OCI-LY1 (cell line): ENCODE data around the gene PDGFA.

Experiments
- H2AFZ ChIP-seq: fragments of 200-600 bp; sonication (generic), shearing (Covaris generic); 2 replicates; pipeline ENCODE4 v1.6.0; 2014; ENCODE audit warnings: antibody characterized with exemption, mild to moderate bottlenecking, low read length
- H3F3A ChIP-seq: fragments of 200-600 bp; sonication (generic), shearing (Covaris generic); 2 replicates; pipeline ENCODE4 v1.6.0; 2014; ENCODE audit warnings: mild to moderate bottlenecking, antibody characterized with exemption, low read length, moderate library complexity; ENCODE audit not compliant: insufficient read depth
- H3K27ac ChIP-seq: fragments of 200-600 bp; sonication (generic); 2 replicates; pipeline ENCODE4 v1.5.1; 2014; ENCODE audit warnings: low read length, mixed run types, mild to moderate bottlenecking, low read depth; ENCODE audit not compliant: poor library complexity, severe bottlenecking
- H3K27me3 ChIP-seq: fragments of 200-600 bp; sonication (generic); 2 replicates; pipeline ENCODE4 v1.6.0; 2014; ENCODE audit warnings: antibody characterized with exemption, mild to moderate bottlenecking, low read length, moderate library complexity; ENCODE audit not compliant: insufficient read depth
- H3K36me3 ChIP-seq: fragments of 200-600 bp; sonication (generic); 2 replicates; pipeline ENCODE4 v1.6.1; 2014; ENCODE audit warnings: mild to moderate bottlenecking, antibody characterized with exemption, low read length, moderate library complexity, mixed read lengths; ENCODE audit not compliant: insufficient read depth
- H3K4me1 ChIP-seq: fragments of 200-600 bp; sonication (generic); 2 replicates; pipeline ENCODE4 v1.5.1; 2014; ENCODE audit warnings: mild to moderate bottlenecking, low read length, moderate library complexity; ENCODE audit not compliant: insufficient read depth, severe bottlenecking
- H3K4me2 ChIP-seq: fragments of 200-600 bp; sonication (generic), shearing (Covaris generic); 2 replicates; pipeline ENCODE4 v1.6.1; 2014; ENCODE audit warnings: low read length
- H3K4me3 ChIP-seq: fragments of 200-600 bp; sonication (generic); 2 replicates; pipeline ENCODE4 v1.5.1; 2014; ENCODE audit warnings: low read length, low read depth, mild to moderate bottlenecking, mixed read lengths; ENCODE audit not compliant: poor library complexity, severe bottlenecking
- H3K79me2 ChIP-seq: fragments of 200-600 bp; shearing (Covaris generic); 2 replicates; pipeline ENCODE4 v1.6.1; 2016; ENCODE audit warnings: mixed run types, low read length, mixed read lengths; ENCODE audit not compliant: insufficient read depth
- H3K9ac ChIP-seq: fragments of 200-600 bp; sonication (generic), shearing (Covaris generic); 2 replicates; pipeline ENCODE4 v1.6.1; 2014; ENCODE audit warnings: mild to moderate bottlenecking, low read length, mixed read lengths
- H3K9me2 ChIP-seq: fragments of 200-600 bp; sonication (generic), shearing (Covaris generic); 2 replicates; pipeline ENCODE4 v1.6.1; 2014; ENCODE audit warnings: low read depth, mild to moderate bottlenecking, low read length, mixed read lengths
- H3K9me3 ChIP-seq: fragments of 200-600 bp; shearing (Covaris generic); 2 replicates; pipeline ENCODE4 v1.6.1; 2014; ENCODE audit warnings: low read length, mixed read lengths
- H4K20me1 ChIP-seq: fragments of 200-600 bp; sonication (generic), shearing (Covaris generic); 2 replicates; pipeline ENCODE4 v1.6.0; 2016; ENCODE audit warnings: mild to moderate bottlenecking, low read length; ENCODE audit not compliant: insufficient read depth
- CTCF ChIP-seq: fragments of 200-600 bp; sonication (generic), shearing (Covaris generic); IDR thresholded peaks from 2 replicates; pipeline ENCODE4 v1.5.1; 2017; ENCODE audit warnings: mild to moderate bottlenecking, antibody characterized with exemption, low read length, moderate library complexity, mixed read lengths
- EZH2 ChIP-seq: fragments of 200-600 bp; sonication (generic), shearing (Covaris generic); IDR thresholded peaks from 2 replicates; pipeline ENCODE4 v1.8.0; 2017; ENCODE audit warnings: borderline replicate concordance, mixed run types, mild to moderate bottlenecking, antibody characterized with exemption, low read length, moderate library complexity, mixed read lengths

PDGFA gene

DNA sequence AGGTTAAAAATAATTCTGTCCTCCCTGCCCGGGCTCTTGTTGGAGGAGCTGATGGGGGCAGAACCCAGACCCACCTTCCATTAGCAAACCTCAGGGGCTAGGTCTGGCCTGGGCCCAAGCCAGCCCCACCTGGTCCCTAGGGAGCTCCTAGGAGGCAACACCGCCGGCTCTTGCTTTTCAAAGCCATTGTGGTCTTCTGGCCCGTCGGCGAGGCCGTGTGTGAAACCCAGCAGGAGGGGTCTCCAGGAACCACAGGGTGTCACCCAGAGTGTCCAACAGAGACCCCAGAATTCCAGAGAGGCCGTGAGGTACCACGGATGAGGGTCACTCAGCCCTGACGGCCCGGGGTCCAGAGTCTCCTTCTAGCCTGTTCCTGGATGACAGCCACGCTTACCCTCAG is 16.6 kb upstream of the PDGFA start:
- Histone ChIP-seq H3K9me2 (no peaks in the 10 kb centered on the region), H3K9ac (no peak overlapping the region), H3K4me3 (no peak overlapping the region), H3K79me2 (no peaks in the 10 kb centered on the region), H3K9me3 (no peaks in the 10 kb centered on the region), H3K36me3 (no peaks in the 10 kb centered on the region), H3K27me3 (peaks cover 12% of the 10 kb centered on the region), H3K4me2 (no peak overlapping the region), H3F3A (no peaks in the 10 kb centered on the region), H4K20me1 (no peaks in the 10 kb centered on the region), H3K27ac (no peak overlapping the region), H2AFZ (no peak overlapping the region), H3K4me1 (no peaks in the 10 kb centered on the region)
- TF ChIP-seq CTCF (no peak), EZH2 (no peak)

- no peak overlapping the region for H2AFZ ChIP-seq
- H4K20me1 ChIP-seq = no peaks in the 10 kb centered on the region
- H3K27me3 ChIP-seq = peaks cover 12% of the 10 kb centered on the region
- no peak overlapping the region for H3K9ac ChIP-seq
- no peak overlapping the region for H3K4me2 ChIP-seq
- H3K9me2 ChIP-seq = no peaks in the 10 kb centered on the region
- no peaks in the 10 kb centered on the region for H3K36me3 ChIP-seq
- H3K9me3 ChIP-seq = no peaks in the 10 kb centered on the region
- no peak for TF ChIP-seq CTCF
- TF ChIP-seq EZH2 = no peak
- H3K4me1 ChIP-seq = no peaks in the 10 kb centered on the region
- H3K4me3 ChIP-seq = no peak overlapping the region
- H3F3A ChIP-seq = no peaks in the 10 kb centered on the region
- no peak overlapping the region for H3K27ac ChIP-seq
- no peaks in the 10 kb centered on the region for H3K79me2 ChIP-seq
Measured at GRCh38 chr7:534959-535358, 15.3 kb upstream of the PDGFA start.

GRCh38 chr7:534075-534474 is 14.4 kb upstream of the PDGFA start:
- Histone ChIP-seq H3K4me3 (no peak overlapping the region), H3K27me3 (peaks cover 12% of the 10 kb centered on the region), H3K9me2 (no peaks in the 10 kb centered on the region), H3F3A (no peaks in the 10 kb centered on the region), H3K27ac (no peak overlapping the region), H3K9me3 (no peaks in the 10 kb centered on the region), H3K4me2 (no peak overlapping the region), H3K36me3 (no peaks in the 10 kb centered on the region), H4K20me1 (no peaks in the 10 kb centered on the region), H2AFZ (no peak overlapping the region), H3K9ac (no peak overlapping the region), H3K79me2 (no peaks in the 10 kb centered on the region), H3K4me1 (no peaks in the 10 kb centered on the region)
- TF ChIP-seq EZH2 = no peak

DNA sequence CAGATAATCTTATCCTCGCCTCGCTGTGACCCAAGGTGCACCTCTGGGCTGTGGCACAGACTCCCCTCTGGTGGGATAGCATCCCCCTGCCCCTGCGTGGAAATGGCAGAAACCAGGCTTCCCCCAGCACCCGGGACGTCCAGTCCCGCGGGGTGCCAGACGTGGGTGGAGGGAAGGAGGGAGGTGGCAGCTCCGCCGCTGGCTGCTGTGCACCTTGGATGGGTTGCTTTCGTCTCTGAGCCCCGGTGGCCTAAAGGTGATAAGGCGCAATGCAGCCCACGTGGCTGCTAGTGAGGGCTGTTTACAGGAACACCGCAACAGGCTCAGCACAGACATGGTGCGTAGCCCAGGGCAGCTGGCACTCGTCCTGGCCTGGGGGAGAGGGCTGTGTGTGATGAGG is 13.6 kb upstream of the PDGFA start:
- Histone ChIP-seq H3K79me2 (no peaks in the 10 kb centered on the region), H3K4me3 (no peak overlapping the region), H3K4me1 (no peaks in the 10 kb centered on the region), H3K36me3 (no peaks in the 10 kb centered on the region), H3K9ac (no peak overlapping the region), H3K9me3 (no peaks in the 10 kb centered on the region), H4K20me1 (no peaks in the 10 kb centered on the region), H3F3A (no peaks in the 10 kb centered on the region), H3K9me2 (no peaks in the 10 kb centered on the region), H3K27me3 (peaks cover 10% of the 10 kb centered on the region), H2AFZ (no peak overlapping the region), H3K4me2 (no peak overlapping the region), H3K27ac (no peak overlapping the region)
- no peak for TF ChIP-seq EZH2
- no peak for TF ChIP-seq CTCF
